Vagina (tissue), 2 donors: ENCODE data around the gene CEND1.

Source experiments
- CTCF ChIP-seq, 3 experiments: fragments of 450-650 bp in 2 of 3; fragments of 200-600 bp in 1 of 3; sonication (generic) in 1 of 3; IDR thresholded peaks; one replicate each; pipeline ENCODE4 v1.5.1; 2017 to 2019; ENCODE audit warnings: antibody characterized with exemption in 3 of 3, mild to moderate bottlenecking in 2 of 3, moderate library complexity in 2 of 3
- POLR2A ChIP-seq, 2 donors: fragments of 450-650 bp; IDR thresholded peaks; one replicate each; pipeline ENCODE4 v1.6.1; 2017; ENCODE audit warnings: antibody characterized with exemption in 2 of 2, mild to moderate bottlenecking in 2 of 2, moderate library complexity in 2 of 2
- POLR2AphosphoS5 ChIP-seq, 2 donors: sonication (generic); formaldehyde crosslinking; IDR thresholded peaks; one replicate each; pipeline ENCODE4 v1.9.0; 2017; ENCODE audit warnings: antibody characterized with exemption in 2 of 2, mild to moderate bottlenecking in 2 of 2, low read depth in 1 of 2; ENCODE audit not compliant: insufficient read depth in 1 of 2

GRCh38 chr11:809287-810039 lies 19.6 kb upstream of the CEND1 start, which contains the start of gene RPLP2:
- TF ChIP-seq CTCF (IDR thresholded peaks at IDR 0.05) (peak in 1 of 3 experiments; percentile 4), POLR2AphosphoS5 (IDR thresholded peaks at IDR 0.05; ENCODE audit: insufficient read depth in 1 of 2, low read depth in 1 of 2) (peak; percentile 95 to 99), POLR2A (IDR thresholded peaks at IDR 0.05) (peak in 1 of 2 donors; percentile 90)
